Esophagus (tissue), 2 donors: Measurements from ENCODE around the gene ADGRB2. TPM values are rescaled to one million over a fixed set of nuclear protein-coding genes. Genes with fewer than 3 reads are reported as not detected.

Experiments
- H3K27ac ChIP-seq, 2 donors: one replicate each; pipeline ENCODE4 v1.5.1; 2013; ENCODE audit warnings: low read depth in 2 of 2, mild to moderate bottlenecking in 2 of 2, inconsistent platforms in 1 of 2, low read length in 1 of 2, moderate library complexity in 1 of 2
- H3K27me3 ChIP-seq, 2 donors: one replicate each; pipeline ENCODE4 v1.6.1; 2013; ENCODE audit warnings: low read length in 2 of 2, control low read depth in 1 of 2, mild to moderate bottlenecking in 1 of 2; ENCODE audit not compliant: insufficient read depth in 2 of 2, control insufficient read depth in 1 of 2
- H3K36me3 ChIP-seq, 2 donors: one replicate each; pipeline ENCODE4 v1.6.1; 2013; ENCODE audit warnings: low read length in 1 of 2; ENCODE audit not compliant: control insufficient read depth in 2 of 2, insufficient read depth in 2 of 2
- H3K4me1 ChIP-seq, 2 donors: one replicate each; pipeline ENCODE4 v1.6.1; 2013; ENCODE audit warnings: low read length in 1 of 2; ENCODE audit not compliant: control insufficient read depth in 2 of 2, insufficient read depth in 2 of 2
- H3K4me3 ChIP-seq, 2 donors: one replicate each; pipeline ENCODE4 v1.5.1; 2013; ENCODE audit warnings: low read length in 2 of 2, mild to moderate bottlenecking in 2 of 2, low read depth in 1 of 2, moderate library complexity in 1 of 2
- H3K9me3 ChIP-seq, 2 donors: one replicate each; pipeline ENCODE4 v1.6.1; 2013; ENCODE audit warnings: mild to moderate bottlenecking in 2 of 2, low read depth in 1 of 2, low read length in 1 of 2, moderate library complexity in 1 of 2; ENCODE audit not compliant: control insufficient read depth in 2 of 2, insufficient read depth in 1 of 2
- WGBS, 2 donors: extraction: QIAGEN DNeasy Blood & Tissue Kit; methylation state at CpG; one replicate each; pipeline ENCODE4 v1.1.7; 2013; 5-methylcytosine and 5-hydroxymethylcytosine counted together
- polyA plus RNA-seq, 2 donors: library from polyadenylated mRNA; stranded (reverse); fragments of 200-250 nt; gene quantifications; one replicate each; pipeline ENCODE4 v1.2.3, GENCODE V29; 2013
- donor health status: healthy with polysubstance abuse.
- donor health status: Bipolar disorder and iron deficiency.

The ADGRB2 gene
- polyA plus RNA-seq, 2 donors, result 0.34 to 0.51 TPM

GRCh38 chr1:31795801-31796621 is 31.9 kb upstream of the ADGRB2 start:
- 79 to 83% methylated on average over 13 of the region's 13 CpGs for WGBS, 2 donors
- Histone ChIP-seq H3K27ac (no peak overlapping the region), H3K4me3 (no peak overlapping the region), H3K4me1 (peaks cover 0 to 3% of the 10 kb centered on the region in 2 donors), H3K9me3 (no peaks in the 10 kb centered on the region), H3K27me3 (no peaks in the 10 kb centered on the region), H3K36me3 (no peaks in the 10 kb centered on the region)

- Histone ChIP-seq H3K9me3 (no peaks in the 10 kb centered on the region), H3K4me1 (peaks cover 0 to 3% of the 10 kb centered on the region in 2 donors), H3K36me3 (no peaks in the 10 kb centered on the region), H3K27me3 (no peaks in the 10 kb centered on the region), H3K27ac (no peak overlapping the region), H3K4me3 (no peak overlapping the region)
- whole genome bisulfite sequencing, 2 donors, result 50 to 56% methylated on average over 2 of the region's 2 CpGs
Observed at GRCh38 chr1:31795096-31795675, 31.0 kb upstream of the ADGRB2 start.

GRCh38 chr1:31793586-31794285 is 29.6 kb upstream of the ADGRB2 start:
- Histone ChIP-seq H3K9me3 (no peaks in the 10 kb centered on the region), H3K4me3 (no peak overlapping the region)

GRCh38 chr1:31793086-31793485 is 28.9 kb upstream of the ADGRB2 start:
- no peak overlapping the region for H3K4me3 ChIP-seq
- H3K27me3 ChIP-seq, result no peaks in the 10 kb centered on the region
- H3K4me1 ChIP-seq, result peaks cover 0 to 2% of the 10 kb centered on the region in 2 donors
- WGBS, 2 donors, result 92 to 95% methylated on average over 6 of the region's 6 CpGs
- H3K36me3 ChIP-seq, result no peaks in the 10 kb centered on the region
- H3K27ac ChIP-seq, result no peak overlapping the region
- H3K9me3 ChIP-seq, result no peaks in the 10 kb centered on the region

More at GRCh38 chr1:31793586-31794285, 29.6 kb upstream of the ADGRB2 start:
- WGBS, 2 donors, result 82 to 85% methylated on average over 13 of the region's 13 CpGs
- H3K27me3 ChIP-seq, result no peaks in the 10 kb centered on the region
- no peaks in the 10 kb centered on the region for H3K36me3 ChIP-seq
- H3K27ac ChIP-seq, result no peak overlapping the region
- H3K4me1 ChIP-seq, result peaks cover 0 to 5% of the 10 kb centered on the region in 2 donors

GRCh38 chr1:31792541-31792940 is 28.4 kb upstream of the ADGRB2 start:
- peaks cover 0 to 2% of the 10 kb centered on the region in 2 donors for H3K4me1 ChIP-seq
- 69 to 73% methylated on average over 4 of the region's 4 CpGs for WGBS, 2 donors
- no peaks in the 10 kb centered on the region for H3K9me3 ChIP-seq
- H3K36me3 ChIP-seq, result no peaks in the 10 kb centered on the region
- no peak overlapping the region for H3K4me3 ChIP-seq
- no peak overlapping the region for H3K27ac ChIP-seq
- H3K27me3 ChIP-seq, result no peaks in the 10 kb centered on the region

GRCh38 chr1:31792116-31792515 is 28.0 kb upstream of the ADGRB2 start:
- Histone ChIP-seq H3K27me3 (no peaks in the 10 kb centered on the region), H3K27ac (no peak overlapping the region), H3K4me3 (no peak overlapping the region), H3K4me1 (peaks cover 0 to 2% of the 10 kb centered on the region in 2 donors), H3K36me3 (no peaks in the 10 kb centered on the region), H3K9me3 (no peaks in the 10 kb centered on the region)
- 84 to 88% methylated on average over 11 of the region's 11 CpGs for WGBS, 2 donors

- Histone ChIP-seq H3K27me3 (no peaks in the 10 kb centered on the region), H3K9me3 (no peaks in the 10 kb centered on the region), H3K36me3 (no peaks in the 10 kb centered on the region), H3K4me3 (no peak overlapping the region), H3K4me1 (peaks cover 0 to 2% of the 10 kb centered on the region in 2 donors), H3K27ac (no peak overlapping the region)
- 87 to 88% methylated on average over 13 of the region's 13 CpGs for WGBS, 2 donors
Observed at GRCh38 chr1:31791131-31791858, 27.2 kb upstream of the ADGRB2 start.

GRCh38 chr1:31790641-31791091 is 26.5 kb upstream of the ADGRB2 start:
- H3K27ac ChIP-seq, result no peak overlapping the region
- H3K4me3 ChIP-seq, result no peak overlapping the region
- WGBS, 2 donors, result 87 to 89% methylated on average over 11 of the region's 11 CpGs
- peaks cover 0 to 2% of the 10 kb centered on the region in 2 donors for H3K4me1 ChIP-seq
- H3K27me3 ChIP-seq, result no peaks in the 10 kb centered on the region
- no peaks in the 10 kb centered on the region for H3K9me3 ChIP-seq
- H3K36me3 ChIP-seq, result no peaks in the 10 kb centered on the region

- no peaks in the 10 kb centered on the region for H3K9me3 ChIP-seq
- WGBS, 2 donors, result 76 to 81% methylated on average over 3 of the region's 3 CpGs
- H3K4me3 ChIP-seq, result no peak overlapping the region
- H3K36me3 ChIP-seq, result no peaks in the 10 kb centered on the region
- H3K27me3 ChIP-seq, result no peaks in the 10 kb centered on the region
- H3K4me1 ChIP-seq, result peaks cover 0 to 2% of the 10 kb centered on the region in 2 donors
- no peak overlapping the region for H3K27ac ChIP-seq
Observed at GRCh38 chr1:31790140-31790539, 26.0 kb upstream of the ADGRB2 start.
